ENCODE measurements around the gene IFT74. TPM values are rescaled to one million over a fixed set of nuclear protein-coding genes. Genes with fewer than 3 reads are reported as not detected.

Gene IFT74
- total RNA-seq, 1 donor from 2014 or later, result 25.1 TPM

DNA sequence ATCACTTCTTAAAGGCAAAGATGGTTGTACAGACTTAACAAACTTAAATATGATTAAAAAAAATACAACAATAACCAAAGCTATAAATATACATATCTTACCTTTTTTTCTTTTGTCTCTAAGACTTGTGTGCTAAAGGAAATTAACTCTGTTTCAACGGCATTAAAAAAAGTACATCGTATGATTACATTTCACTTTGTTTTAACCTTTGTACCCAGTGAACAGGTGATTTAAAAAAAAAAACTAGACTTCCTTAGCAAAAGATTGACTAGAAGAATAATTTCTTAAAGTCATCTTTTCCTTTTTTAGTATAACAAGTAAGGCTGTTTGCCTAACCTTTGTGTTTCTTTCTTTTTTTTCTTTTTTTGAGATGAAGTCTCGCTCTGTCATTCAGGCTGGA is 49.3 kb downstream of the IFT74 start, which contains the start of gene LRRC19:
LRRC19 (minus strand) TSS at position 182 of the 400 bp plus-strand sequence. CDS start 5,978 bp downstream, outside the sequence.
- Mint-ChIP-seq H3K4me1 (ENCODE audit: low read depth) (peaks cover 12% of the 10 kb centered on the region), H3K27ac (no peak within 1 kb of the TSS), H3K4me3 (ENCODE audit: low read depth) (no peak within 1 kb of the TSS), H3K36me3 (ENCODE audit: insufficient read depth) (peaks cover 6% of the 10 kb centered on the region), H3K27me3 (no peaks in the 10 kb centered on the region), H3K9me3 (ENCODE audit: low read depth) (peaks cover 4% of the 10 kb centered on the region)
- DNase-seq (ENCODE audit: low spot score, unreplicated experiment), result no peak
- TF ChIP-seq, protein P1, sequence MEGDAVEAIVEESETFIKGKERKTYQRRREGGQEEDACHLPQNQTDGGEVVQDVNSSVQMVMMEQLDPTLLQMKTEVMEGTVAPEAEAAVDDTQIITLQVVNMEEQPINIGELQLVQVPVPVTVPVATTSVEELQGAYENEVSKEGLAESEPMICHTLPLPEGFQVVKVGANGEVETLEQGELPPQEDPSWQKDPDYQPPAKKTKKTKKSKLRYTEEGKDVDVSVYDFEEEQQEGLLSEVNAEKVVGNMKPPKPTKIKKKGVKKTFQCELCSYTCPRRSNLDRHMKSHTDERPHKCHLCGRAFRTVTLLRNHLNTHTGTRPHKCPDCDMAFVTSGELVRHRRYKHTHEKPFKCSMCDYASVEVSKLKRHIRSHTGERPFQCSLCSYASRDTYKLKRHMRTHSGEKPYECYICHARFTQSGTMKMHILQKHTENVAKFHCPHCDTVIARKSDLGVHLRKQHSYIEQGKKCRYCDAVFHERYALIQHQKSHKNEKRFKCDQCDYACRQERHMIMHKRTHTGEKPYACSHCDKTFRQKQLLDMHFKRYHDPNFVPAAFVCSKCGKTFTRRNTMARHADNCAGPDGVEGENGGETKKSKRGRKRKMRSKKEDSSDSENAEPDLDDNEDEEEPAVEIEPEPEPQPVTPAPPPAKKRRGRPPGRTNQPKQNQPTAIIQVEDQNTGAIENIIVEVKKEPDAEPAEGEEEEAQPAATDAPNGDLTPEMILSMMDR (IDR thresholded peaks at IDR 0.05; ENCODE audit: unreplicated experiment), result no peak

- H3K27me3 Mint-ChIP-seq, result no peaks in the 10 kb centered on the region
- DNase-seq (ENCODE audit: low spot score, unreplicated experiment), result no peak
- H3K9me3 Mint-ChIP-seq (ENCODE audit: low read depth), result peaks cover 14% of the 10 kb centered on the region
- TF ChIP-seq, protein P1 (IDR thresholded peaks at IDR 0.05; ENCODE audit: unreplicated experiment), result no peak
- H3K27ac Mint-ChIP-seq, result no peak overlapping the region
- peaks cover 34% of the 10 kb centered on the region for H3K36me3 Mint-ChIP-seq (ENCODE audit: insufficient read depth)
- no peaks in the 10 kb centered on the region for H3K4me1 Mint-ChIP-seq (ENCODE audit: low read depth)
- no peak overlapping the region for H3K4me3 Mint-ChIP-seq (ENCODE audit: low read depth)
These were observed 63.4 kb downstream of the IFT74 start for GRCh38 chr9:27019589-27019988.

DNA sequence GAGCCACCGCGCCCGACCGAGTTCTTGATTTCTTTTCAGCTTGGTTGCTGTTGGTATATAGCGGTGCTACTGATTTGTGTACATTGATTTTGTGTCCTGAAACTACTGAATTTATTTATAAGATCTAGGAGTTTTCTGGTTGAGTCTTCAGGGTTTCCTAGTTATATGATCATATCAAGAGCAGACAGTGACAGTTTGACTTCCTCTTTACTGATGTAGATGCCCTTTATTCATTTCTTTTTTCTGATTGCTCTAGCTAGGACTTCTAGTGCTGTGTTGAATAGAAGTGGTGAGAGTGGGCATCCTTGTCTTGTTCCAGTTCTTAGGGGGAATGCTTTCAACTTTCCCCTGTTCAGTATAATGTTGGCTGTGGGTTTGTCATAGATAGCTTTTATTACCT is 66.7 kb downstream of the IFT74 start:
- peaks cover 20% of the 10 kb centered on the region for H3K9me3 Mint-ChIP-seq (ENCODE audit: low read depth)
- no peaks in the 10 kb centered on the region for H3K27me3 Mint-ChIP-seq
- H3K4me3 Mint-ChIP-seq (ENCODE audit: low read depth), result no peak overlapping the region
- no peak for DNase-seq (ENCODE audit: low spot score, unreplicated experiment)
- no peaks in the 10 kb centered on the region for H3K4me1 Mint-ChIP-seq (ENCODE audit: low read depth)
- TF ChIP-seq, protein P1 (IDR thresholded peaks at IDR 0.05; ENCODE audit: unreplicated experiment), result no peak
- H3K27ac Mint-ChIP-seq, result no peak overlapping the region
- H3K36me3 Mint-ChIP-seq (ENCODE audit: insufficient read depth), result peaks cover 42% of the 10 kb centered on the region

DNA sequence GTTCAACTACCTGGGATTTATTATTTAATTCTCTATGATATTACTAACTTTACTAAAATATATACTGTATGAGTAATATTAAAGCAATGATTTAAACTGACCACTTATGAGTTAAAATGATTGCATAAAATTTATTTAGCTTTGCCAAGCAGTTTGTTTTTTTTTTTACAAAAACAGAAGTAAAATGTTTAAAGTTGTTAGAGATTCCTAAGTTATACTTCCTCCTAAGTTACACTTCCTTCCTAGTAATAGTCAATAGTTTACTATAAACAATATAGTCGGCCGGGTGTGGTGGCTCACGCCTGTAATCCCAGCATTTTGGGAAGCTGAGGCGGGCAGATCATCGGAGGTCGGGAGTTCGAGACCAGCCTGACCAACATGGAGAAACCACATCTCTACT is 73.0 kb downstream of the IFT74 start:
- Mint-ChIP-seq H3K4me3 (ENCODE audit: low read depth) (no peak overlapping the region), H3K27ac (no peak overlapping the region), H3K27me3 (no peaks in the 10 kb centered on the region), H3K36me3 (ENCODE audit: insufficient read depth) (peaks cover 17% of the 10 kb centered on the region), H3K4me1 (ENCODE audit: low read depth) (no peaks in the 10 kb centered on the region), H3K9me3 (ENCODE audit: low read depth) (peaks cover 10% of the 10 kb centered on the region)
- DNase-seq (ENCODE audit: low spot score, unreplicated experiment), result no peak
- TF ChIP-seq, protein P1 (IDR thresholded peaks at IDR 0.05; ENCODE audit: unreplicated experiment), result no peak

- Mint-ChIP-seq H3K4me1 (ENCODE audit: low read depth) (no peaks in the 10 kb centered on the region), H3K36me3 (ENCODE audit: insufficient read depth) (peaks cover 4% of the 10 kb centered on the region), H3K27me3 (no peaks in the 10 kb centered on the region), H3K27ac (no peak overlapping the region), H3K9me3 (ENCODE audit: low read depth) (no peaks in the 10 kb centered on the region), H3K4me3 (ENCODE audit: low read depth) (no peak overlapping the region)
- TF ChIP-seq, protein P1 (IDR thresholded peaks at IDR 0.05; ENCODE audit: unreplicated experiment), result peak; percentile 84
- DNase-seq (ENCODE audit: low spot score, unreplicated experiment), result peak; percentile 33
These were observed 77.7 kb downstream of the IFT74 start for GRCh38 chr9:27033815-27034403.

All from progenitor cell of endocrine pancreas (in vitro differentiated cells).